GM23338 (cell line): Measurements from ENCODE around the gene ITGB6. TPM values are rescaled to one million over a fixed set of nuclear protein-coding genes. Genes with fewer than 3 reads are reported as not detected.

Experiments used
- ATAC-seq: fragments of 200-7000 bp; cut with Tn5 transposase; 3 replicates; pipeline ENCODE4 v1.9.1; 2020
- DNase-seq: peaks from one replicate; pipeline ENCODE4 v3.0.0-alpha.2; 2015; ENCODE audit warnings: low spot score
- H2AFZ ChIP-seq: fragments of 200-600 bp; sonication (generic); 2 replicates; pipeline ENCODE4 v1.8.0; 2016; ENCODE audit warnings: antibody characterized with exemption, mild to moderate bottlenecking, moderate library complexity
- H3F3A ChIP-seq: fragments of 200-600 bp; sonication (generic); replicated peaks from 2 replicates; pipeline ENCODE4 v1.8.0; 2017; ENCODE audit warnings: antibody characterized with exemption, mixed run types, low read depth
- H3K27ac ChIP-seq: fragments of 200-600 bp; sonication (generic); 2 replicates; pipeline ENCODE4 v1.6.1; 2016; ENCODE audit warnings: low read depth
- H3K27me3 ChIP-seq: fragments of 200-600 bp; sonication (generic); 2 replicates; pipeline ENCODE4 v1.8.0; 2016; ENCODE audit warnings: mild to moderate bottlenecking, mixed run types, moderate library complexity; ENCODE audit not compliant: insufficient read depth
- H3K36me3 ChIP-seq: fragments of 200-600 bp; sonication (generic); 2 replicates; pipeline ENCODE4 v1.8.0; 2016; ENCODE audit warnings: mild to moderate bottlenecking; ENCODE audit not compliant: insufficient read depth
- H3K4me1 ChIP-seq: fragments of 200-600 bp; sonication (generic); 2 replicates; pipeline ENCODE4 v1.8.0; 2016; ENCODE audit warnings: mild to moderate bottlenecking, moderate library complexity; ENCODE audit not compliant: insufficient read depth
- H3K4me2 ChIP-seq: fragments of 200-600 bp; sonication (generic); 2 replicates; pipeline ENCODE4 v1.7.1; 2017; ENCODE audit warnings: mixed run types
- H3K4me3 ChIP-seq: fragments of 200-600 bp; sonication (generic); 2 replicates; pipeline ENCODE4 v1.6.1; 2016; ENCODE audit warnings: mixed run types
- H3K79me2 ChIP-seq: fragments of 200-600 bp; sonication (generic); replicated peaks from 2 replicates; pipeline ENCODE4 v1.8.0; 2017; ENCODE audit warnings: mild to moderate bottlenecking; ENCODE audit not compliant: insufficient read depth
- H3K9me2 ChIP-seq: fragments of 200-600 bp; sonication (generic); 2 replicates; pipeline ENCODE4 v1.8.0; 2017; ENCODE audit not compliant: insufficient read depth
- H4K20me1 ChIP-seq: fragments of 200-600 bp; sonication (generic); replicated peaks from 2 replicates; pipeline ENCODE4 v1.8.0; 2017; ENCODE audit warnings: mild to moderate bottlenecking; ENCODE audit not compliant: insufficient read depth
- H3K27ac Mint-ChIP-seq: 2 replicates; pipeline ENCODE4 v1.8.0; 2020; ENCODE audit warnings: inconsistent platforms, mild to moderate bottlenecking, moderate library complexity, mixed read lengths
- H3K27me3 Mint-ChIP-seq: 3 replicates; pipeline ENCODE4 v1.8.0; 2022; ENCODE audit warnings: low read depth, mild to moderate bottlenecking, moderate library complexity, mixed read lengths, inconsistent platforms; ENCODE audit not compliant: insufficient read depth, poor library complexity
- H3K36me3 Mint-ChIP-seq: 3 replicates; pipeline ENCODE4 v1.8.0; 2021; ENCODE audit warnings: low read depth, mild to moderate bottlenecking, inconsistent platforms, moderate library complexity, mixed read lengths
- H3K4me1 Mint-ChIP-seq: 3 replicates; pipeline ENCODE4 v1.8.0; 2020; ENCODE audit warnings: mild to moderate bottlenecking, inconsistent platforms, mixed read lengths
- H3K4me3 Mint-ChIP-seq: 3 replicates; pipeline ENCODE4 v1.8.0; 2021; ENCODE audit warnings: moderate library complexity, mild to moderate bottlenecking, inconsistent platforms, mixed read lengths
- H3K9me3 Mint-ChIP-seq: 3 replicates; pipeline ENCODE4 v1.8.0; 2020; ENCODE audit warnings: moderate library complexity, mild to moderate bottlenecking, inconsistent platforms, mixed read lengths
- CREB1 ChIP-seq: fragments of 250-450 bp; sonication (Bioruptor Pico); IDR thresholded peaks from 2 replicates; pipeline ENCODE4 v1.5.0; 2020; ENCODE audit warnings: low read depth, mild to moderate bottlenecking, moderate library complexity
- CTCF ChIP-seq, 2 experiments: fragments of 200-600 bp in 1 of 2; sonication (generic) in 1 of 2; conservative IDR thresholded peaks; 2 replicates each; pipeline versions ENCODE4 v1.5.1 to v1.6.1; 2016 to 2017; ENCODE audit warnings: antibody characterized with exemption in 2 of 2, low read depth in 2 of 2, mild to moderate bottlenecking in 2 of 2, moderate library complexity in 1 of 2
- ETS1 ChIP-seq: IDR thresholded peaks from 2 replicates; pipeline ENCODE4 v1.6.1; 2016; ENCODE audit warnings: antibody characterized with exemption
- EZH2 ChIP-seq: fragments of 200-600 bp; sonication (generic); IDR thresholded peaks from one replicate; pipeline ENCODE4 v1.8.0; 2017; ENCODE audit warnings: antibody characterized with exemption, mild to moderate bottlenecking, low read depth; ENCODE audit not compliant: unreplicated experiment
- JUNB ChIP-seq: IDR thresholded peaks from one replicate; pipeline ENCODE4 v1.6.1; 2016; ENCODE audit warnings: antibody characterized with exemption; ENCODE audit not compliant: unreplicated experiment
- NANOG ChIP-seq: IDR thresholded peaks from 2 replicates; pipeline ENCODE4 v1.6.1; 2016; ENCODE audit warnings: antibody characterized with exemption, borderline replicate concordance
- POLR2AphosphoS5 ChIP-seq: IDR thresholded peaks from 2 replicates; pipeline ENCODE4 v1.6.1; 2016; ENCODE audit warnings: antibody characterized with exemption, low read depth
- ZNF114 ChIP-seq: fragments of 250-450 bp; sonication (Bioruptor Pico); IDR thresholded peaks from 2 replicates; pipeline ENCODE4 v1.5.0; 2020; ENCODE audit warnings: mild to moderate bottlenecking, moderate library complexity
- ZNF462 ChIP-seq: fragments of 250-450 bp; sonication (Bioruptor Pico); IDR thresholded peaks from 2 replicates; pipeline ENCODE4 v1.5.0; 2020; ENCODE audit warnings: mild to moderate bottlenecking, moderate library complexity
- polyA plus RNA-seq: library from polyadenylated mRNA; unstranded; fragments of >200 nt; fragmentation: Nextera tagmentation; extraction: Ambion mirVana; gene quantifications from 2 replicates; pipeline ENCODE4 v1.2.1, GENCODE V29; 2016
- total RNA-seq: library from RNA; depleted of rRNA; stranded (reverse); fragments of >200 nt; shearing (Covaris generic); gene quantifications from 2 replicates; pipeline ENCODE4 v1.2.3, GENCODE V29; 2014

The ITGB6 gene
- total and polyA plus RNA-seq, 2 experiments from 2014 or later: not detected

- ATAC-seq: no peak
- H3K9me3 Mint-ChIP-seq: no peaks in the 10 kb centered on the region
- H3K27ac Mint-ChIP-seq: no peak overlapping the region
Observed at GRCh38 chr2:160168878-160169277, 31.2 kb downstream of the ITGB6 start.

GRCh38 chr2:160167089-160167740 lies 32.9 kb downstream of the ITGB6 start:
- Histone ChIP-seq H3F3A (no peaks in the 10 kb centered on the region), H3K79me2 (no peaks in the 10 kb centered on the region), H2AFZ (no peak overlapping the region), H3K27ac (no peak overlapping the region), H3K27me3 (no peaks in the 10 kb centered on the region), H3K36me3 (no peaks in the 10 kb centered on the region), H4K20me1 (no peaks in the 10 kb centered on the region), H3K4me3 (no peak overlapping the region), H3K9me2 (no peaks in the 10 kb centered on the region), H3K4me2 (no peak overlapping the region), H3K4me1 (no peaks in the 10 kb centered on the region)
- ATAC-seq: no peak
- H3K9me3 Mint-ChIP-seq: no peaks in the 10 kb centered on the region
- no peak overlapping the region for H3K27ac Mint-ChIP-seq
- no peaks in the 10 kb centered on the region for H3K36me3 Mint-ChIP-seq
- no peaks in the 10 kb centered on the region for H3K27me3 Mint-ChIP-seq
- H3K4me1 Mint-ChIP-seq: peaks cover 5% of the 10 kb centered on the region
- no peak overlapping the region for H3K4me3 Mint-ChIP-seq
- DNase-seq: no peak
- no peak for TF ChIP-seq POLR2AphosphoS5
- no peak for TF ChIP-seq EZH2
- TF ChIP-seq ZNF114 (CRISPR knock-in tag): no peak
- no peak for TF ChIP-seq ETS1
- no peak for TF ChIP-seq ZNF462
- TF ChIP-seq CREB1 (CRISPR knock-in tag): no peak

More at GRCh38 chr2:160168878-160169277, 31.2 kb downstream of the ITGB6 start:
- H3K9me2 ChIP-seq: no peaks in the 10 kb centered on the region
- H3K36me3 Mint-ChIP-seq: no peaks in the 10 kb centered on the region
- no peak overlapping the region for H3K4me2 ChIP-seq
- no peaks in the 10 kb centered on the region for H4K20me1 ChIP-seq
- H3K27me3 ChIP-seq: no peaks in the 10 kb centered on the region
- H3F3A ChIP-seq: no peaks in the 10 kb centered on the region
- H3K27ac ChIP-seq: no peak overlapping the region
- no peaks in the 10 kb centered on the region for H3K36me3 ChIP-seq
- H3K4me3 ChIP-seq: no peak overlapping the region
- H2AFZ ChIP-seq: no peak overlapping the region
- no peak overlapping the region for H3K4me3 Mint-ChIP-seq
- TF ChIP-seq NANOG (no peak), JUNB (no peak), CTCF (conservative IDR thresholded peaks at IDR 0.05; ENCODE audit: low read depth in 2 of 2) (no peak)
- H3K4me1 ChIP-seq: no peaks in the 10 kb centered on the region
- peaks cover 5% of the 10 kb centered on the region for H3K4me1 Mint-ChIP-seq
- no peaks in the 10 kb centered on the region for H3K79me2 ChIP-seq
- no peaks in the 10 kb centered on the region for H3K27me3 Mint-ChIP-seq
- no peak for DNase-seq
